ENCODE measurements around the gene LSM2.
"Not testable (repeated sequence)": the region's sequence is repeated elsewhere in the genome, so short reads cannot be mapped to it uniquely, and the experiment has no call there.

LSM2 gene

GRCh38 chr6:31797588-31797987, 9.2 kb downstream of the LSM2 start:
- Mint-ChIP-seq H3K4me3 (peak overlapping the region; percentile 42), H3K9me3 (no peaks in the 10 kb centered on the region), H3K4me1 (peaks cover 47% of the 10 kb centered on the region), H3K27me3 (no peaks in the 10 kb centered on the region), H3K27ac (peak overlapping the region; percentile 85), H3K36me3 (peaks cover 23% of the 10 kb centered on the region)
- DNase-seq: peak; percentile 71
- CTCF ChIA-PET: interaction anchor here (3.1 kb wide), 1 partner anchor 8 kb away, joined by 20 read pairs; the partner anchor contains the start of gene LSM2

GRCh38 chr6:31796993-31797385, 9.8 kb downstream of the LSM2 start:
- Mint-ChIP-seq H3K36me3 (peaks cover 26% of the 10 kb centered on the region), H3K9me3 (no peaks in the 10 kb centered on the region), H3K4me1 (peaks cover 50% of the 10 kb centered on the region), H3K27me3 (no peaks in the 10 kb centered on the region), H3K27ac (peak overlapping the region; percentile 85), H3K4me3 (peak overlapping the region; percentile 46)
- CTCF ChIA-PET: interaction anchor here (1.5 to 3.1 kb wide), 3 partner anchors 9 to 59 kb away, joined by 3 to 20 read pairs (median 10); partner anchors contain the start of gene LSM2
- DNase-seq: no peak

- Mint-ChIP-seq H3K4me1 (peaks cover 50% of the 10 kb centered on the region), H3K36me3 (peaks cover 26% of the 10 kb centered on the region), H3K4me3 (peak within 1 kb of the TSS; percentile 98), H3K9me3 (no peaks in the 10 kb centered on the region), H3K27ac (peak within 1 kb of the TSS; percentile 96), H3K27me3 (no peaks in the 10 kb centered on the region)
- DNase-seq: peak; percentile 89
- CTCF ChIA-PET: interaction anchor here (0.7 to 3.1 kb wide), 11 partner anchors 10 to 400 kb away, joined by 3 to 20 read pairs (median 3); partner anchors contain the start of genes CLIC1, DDAH2, HSPA1B and LSM2
Observed at GRCh38 chr6:31795616-31796298, 11.0 kb downstream of the LSM2 start, which contains the start of gene VARS1. Gene VARS1 (minus strand): TSS chr6:31795752. CDS start chr6:31795217, 535 bp downstream.

- peaks cover 52% of the 10 kb centered on the region for H3K4me1 Mint-ChIP-seq
- peak overlapping the region; percentile 96 for H3K27ac Mint-ChIP-seq
- no peaks in the 10 kb centered on the region for H3K27me3 Mint-ChIP-seq
- no peaks in the 10 kb centered on the region for H3K9me3 Mint-ChIP-seq
- H3K4me3 Mint-ChIP-seq: peak overlapping the region; percentile 98
- peak; percentile 30 for DNase-seq
- CTCF ChIA-PET: interaction anchor here (0.6 to 3.1 kb wide), 5 partner anchors 11 to 401 kb away, joined by 3 to 20 read pairs (median 3); partner anchors contain the start of gene LSM2
- H3K36me3 Mint-ChIP-seq: peaks cover 29% of the 10 kb centered on the region
Observed at GRCh38 chr6:31794866-31795615, 11.7 kb downstream of the LSM2 start.

- peaks cover 32% of the 10 kb centered on the region for H3K36me3 Mint-ChIP-seq
- H3K27me3 Mint-ChIP-seq: no peaks in the 10 kb centered on the region
- no peaks in the 10 kb centered on the region for H3K9me3 Mint-ChIP-seq
- no peak for DNase-seq
- peak overlapping the region; percentile 98 for H3K4me3 Mint-ChIP-seq
- H3K4me1 Mint-ChIP-seq: peaks cover 52% of the 10 kb centered on the region
- peak overlapping the region; percentile 33 for H3K27ac Mint-ChIP-seq
- CTCF ChIA-PET: interaction anchor here (0.6 kb wide), 1 partner anchor 45 kb away, joined by 3 read pairs; no protein-coding TSS in a partner anchor
Observed at GRCh38 chr6:31794294-31794865, 12.4 kb downstream of the LSM2 start.

- Mint-ChIP-seq H3K4me3 (peak overlapping the region; percentile 98), H3K27ac (peak overlapping the region; percentile 33), H3K36me3 (peaks cover 32% of the 10 kb centered on the region), H3K4me1 (peaks cover 52% of the 10 kb centered on the region)
- CTCF ChIA-PET, H3K27me3 Mint-ChIP-seq, H3K9me3 Mint-ChIP-seq, DNase-seq: not testable (repeated sequence)
Observed at GRCh38 chr6:31793927-31794245, 12.9 kb downstream of the LSM2 start.

GRCh38 chr6:31792761-31793171, 14.0 kb downstream of the LSM2 start:
- H3K4me3 Mint-ChIP-seq: no peak overlapping the region
- CTCF ChIA-PET: interaction anchor here (0.7 to 2.0 kb wide), 3 partner anchors 10 to 46 kb away, joined by 3 to 11 read pairs (median 4); partner anchors contain the start of gene VWA7
- no peak for DNase-seq

GRCh38 chr6:31792090-31792374, 14.7 kb downstream of the LSM2 start:
- H3K27ac Mint-ChIP-seq: no peak overlapping the region
- CTCF ChIA-PET: interaction anchor here (0.7 to 2.3 kb wide), 9 partner anchors 9 to 125 kb away, joined by 3 to 11 read pairs (median 4); partner anchors contain the start of gene VWA7
- H3K4me1 Mint-ChIP-seq: peaks cover 37% of the 10 kb centered on the region

More at GRCh38 chr6:31792761-31793171, 14.0 kb downstream of the LSM2 start:
- no peak overlapping the region for H3K27ac Mint-ChIP-seq
- peaks cover 30% of the 10 kb centered on the region for H3K36me3 Mint-ChIP-seq
- no peaks in the 10 kb centered on the region for H3K9me3 Mint-ChIP-seq
- H3K4me1 Mint-ChIP-seq: peaks cover 44% of the 10 kb centered on the region
- H3K27me3 Mint-ChIP-seq: no peaks in the 10 kb centered on the region

GRCh38 chr6:31791324-31792089, 15.3 kb downstream of the LSM2 start:
- peaks cover 32% of the 10 kb centered on the region for H3K4me1 Mint-ChIP-seq
- H3K36me3 Mint-ChIP-seq: peaks cover 23% of the 10 kb centered on the region
- CTCF ChIA-PET: interaction anchor here (0.7 to 3.2 kb wide), 12 partner anchors 9 to 125 kb away, joined by 3 to 11 read pairs (median 4); partner anchors contain the start of genes HSPA1A, HSPA1L and VWA7
- no peaks in the 10 kb centered on the region for H3K9me3 Mint-ChIP-seq
- H3K27ac Mint-ChIP-seq: peak overlapping the region; percentile 72
- H3K27me3 Mint-ChIP-seq: no peaks in the 10 kb centered on the region
- peak; percentile 54 for DNase-seq
- no peak overlapping the region for H3K4me3 Mint-ChIP-seq

More at GRCh38 chr6:31792090-31792374, 14.7 kb downstream of the LSM2 start:
- Mint-ChIP-seq H3K9me3 (no peaks in the 10 kb centered on the region), H3K36me3 (peaks cover 23% of the 10 kb centered on the region), H3K27me3 (no peaks in the 10 kb centered on the region), H3K4me3 (no peak overlapping the region)
- DNase-seq: no peak

- H3K9me3 Mint-ChIP-seq: no peaks in the 10 kb centered on the region
- no peak overlapping the region for H3K4me3 Mint-ChIP-seq
- no peaks in the 10 kb centered on the region for H3K27me3 Mint-ChIP-seq
- H3K36me3 Mint-ChIP-seq: peaks cover 31% of the 10 kb centered on the region
- CTCF ChIA-PET: interaction anchor here (1.3 kb wide), 1 partner anchor 16 kb away, joined by 4 read pairs; no protein-coding TSS in a partner anchor
- no peak overlapping the region for H3K27ac Mint-ChIP-seq
- no peak for DNase-seq
- H3K4me1 Mint-ChIP-seq: peaks cover 3% of the 10 kb centered on the region
Observed at GRCh38 chr6:31785475-31785874, 21.3 kb downstream of the LSM2 start.

- H3K9me3 Mint-ChIP-seq: no peaks in the 10 kb centered on the region
- no peak for DNase-seq
- peaks cover 3% of the 10 kb centered on the region for H3K4me1 Mint-ChIP-seq
- H3K27me3 Mint-ChIP-seq: no peaks in the 10 kb centered on the region
- CTCF ChIA-PET: interaction anchor here (1.3 kb wide), 1 partner anchor 14 kb away, joined by 4 read pairs; no protein-coding TSS in a partner anchor
- H3K27ac Mint-ChIP-seq: peak overlapping the region; percentile 31
- H3K36me3 Mint-ChIP-seq: peaks cover 32% of the 10 kb centered on the region
- no peak overlapping the region for H3K4me3 Mint-ChIP-seq
Observed at GRCh38 chr6:31784098-31784925, 22.5 kb downstream of the LSM2 start.

- peaks cover 8% of the 10 kb centered on the region for H3K4me1 Mint-ChIP-seq
- DNase-seq: no peak
- CTCF ChIA-PET: interaction anchor here (1.1 kb wide), 1 partner anchor 10 kb away, joined by 4 read pairs; no protein-coding TSS in a partner anchor
- peak overlapping the region; percentile 28 for H3K27ac Mint-ChIP-seq
- no peak overlapping the region for H3K4me3 Mint-ChIP-seq
- no peaks in the 10 kb centered on the region for H3K9me3 Mint-ChIP-seq
- H3K27me3 Mint-ChIP-seq: no peaks in the 10 kb centered on the region
- H3K36me3 Mint-ChIP-seq: peaks cover 37% of the 10 kb centered on the region
Observed at GRCh38 chr6:31782126-31782855, 24.5 kb downstream of the LSM2 start.
